SK-N-SH (cell line): ENCODE data around the gene ERC1. TPM values are rescaled to one million over a fixed set of nuclear protein-coding genes. Genes with fewer than 3 reads are reported as not detected.

Experiments used
- CTCF ChIA-PET: fragments of 300-600, 350-600 bp; formaldehyde crosslinking; extraction: SDS; loops from one replicate; lab custom pipeline; 2021; lab: Yijun Ruan, JAX
- POLR2A ChIA-PET: fragments of 350-600 bp; sonication (Branson Sonifier 250); formaldehyde crosslinking; extraction: SDS; loops from one replicate; lab custom pipeline; 2020; ENCODE audit warnings: antibody characterized with exemption, inconsistent platforms; lab: Yijun Ruan, JAX
- DNase-seq: peaks from one replicate; pipeline ENCODE4 v3.0.0; 2012
- H2AFZ ChIP-seq: fragments of 200-600 bp; sonication (generic); 2 replicates; pipeline ENCODE4 v1.8.1; 2016; ENCODE audit warnings: antibody characterized with exemption, mild to moderate bottlenecking, low read depth
- H3F3A ChIP-seq: fragments of 200-600 bp; sonication (generic); replicated peaks from 2 replicates; pipeline ENCODE3; 2016; ENCODE audit warnings: antibody characterized with exemption, mild to moderate bottlenecking; ENCODE audit not compliant: insufficient read depth
- H3K27ac ChIP-seq, 2 experiments: fragments of 200-500 bp in 1 of 2; fragments of 200-600 bp in 1 of 2; sonication (Bioruptor generic) in 1 of 2; sonication (generic), shearing (Covaris generic) in 1 of 2; 2 replicates each; pipeline versions ENCODE4 v1.5.1 to v1.6.1; 2014 to 2016; ENCODE audit warnings: low read depth in 2 of 2, inconsistent platforms in 1 of 2, low read length in 1 of 2, mild to moderate bottlenecking in 1 of 2, mixed read lengths in 1 of 2
- H3K27me3 ChIP-seq: fragments of 200-600 bp; sonication (generic), shearing (Covaris generic); 2 replicates; pipeline ENCODE4 v1.6.1; 2016; ENCODE audit warnings: mixed run types; ENCODE audit not compliant: insufficient read depth
- H3K36me3 ChIP-seq, 2 experiments: fragments of 200-500 bp in 1 of 2; fragments of 200-600 bp in 1 of 2; sonication (Bioruptor generic) in 1 of 2; sonication (generic) in 1 of 2; replicated peaks in 1 of 2; 2 replicates each; pipeline versions ENCODE3 to v1.5.1; 2014 to 2016; ENCODE audit warnings: low read length in 1 of 2, mild to moderate bottlenecking in 1 of 2; ENCODE audit not compliant: insufficient read depth in 2 of 2, control insufficient read depth in 1 of 2
- H3K4me1 ChIP-seq, 2 experiments: fragments of 200-500 bp in 1 of 2; fragments of 200-600 bp in 1 of 2; sonication (Bioruptor generic) in 1 of 2; sonication (generic), shearing (Covaris generic) in 1 of 2; 2 replicates each; pipeline versions ENCODE4 v1.5.1 to v1.6.1; 2014 to 2016; ENCODE audit warnings: low read depth in 1 of 2, low read length in 1 of 2, mixed run types in 1 of 2; ENCODE audit not compliant: insufficient read depth in 2 of 2, control insufficient read depth in 1 of 2
- H3K4me2 ChIP-seq: fragments of 200-600 bp; sonication (generic), shearing (Covaris generic); 2 replicates; pipeline ENCODE4 v1.6.1; 2017; ENCODE audit warnings: mixed run types
- H3K4me3 ChIP-seq, 2 experiments: fragments of 200-500 bp in 1 of 2; fragments of 200-600 bp in 1 of 2; sonication (Bioruptor generic) in 1 of 2; sonication (generic), shearing (Covaris generic) in 1 of 2; 2 replicates each; pipeline versions ENCODE4 v1.5.1 to v1.8.1; 2014 to 2016; ENCODE audit warnings: low read depth in 2 of 2, inconsistent platforms in 1 of 2, low read length in 1 of 2, mild to moderate bottlenecking in 1 of 2, mixed read lengths in 1 of 2, moderate library complexity in 1 of 2
- H3K79me2 ChIP-seq: fragments of 200-600 bp; sonication (generic); 2 replicates; pipeline ENCODE4 v1.8.1; 2017; ENCODE audit warnings: mild to moderate bottlenecking; ENCODE audit not compliant: insufficient read depth
- H3K9ac ChIP-seq: fragments of 200-600 bp; sonication (generic); 2 replicates; pipeline ENCODE4 v1.6.1; 2017; ENCODE audit warnings: mixed run types
- H3K9me2 ChIP-seq: fragments of 200-600 bp; sonication (generic); 2 replicates; pipeline ENCODE4 v1.6.1; 2017; ENCODE audit warnings: mixed run types
- H3K9me3 ChIP-seq: fragments of 200-600 bp; sonication (generic); 2 replicates; pipeline ENCODE4 v1.6.1; 2017; ENCODE audit warnings: mixed run types, mild to moderate bottlenecking, moderate library complexity
- H4K20me1 ChIP-seq: fragments of 200-600 bp; sonication (generic); 2 replicates; pipeline ENCODE4 v1.6.1; 2017; ENCODE audit warnings: mild to moderate bottlenecking, mixed run types; ENCODE audit not compliant: insufficient read depth
- CHD2 ChIP-seq: fragments of 150-350 bp; IDR thresholded peaks from 2 replicates; pipeline ENCODE4 v1.6.1; 2018; ENCODE audit warnings: low read length; ENCODE audit not compliant: partially characterized antibody
- CTCF ChIP-seq: fragments of 200-600 bp; sonication (generic); IDR thresholded peaks from 2 replicates; pipeline ENCODE4 v1.6.1; 2017; ENCODE audit warnings: antibody characterized with exemption, mild to moderate bottlenecking, moderate library complexity
- EP300 ChIP-seq, 2 experiments: IDR thresholded peaks; 2 replicates each; pipeline versions ENCODE4 v1.4.0 to v1.6.1; 2012; ENCODE audit warnings: borderline replicate concordance in 1 of 2, low read depth in 1 of 2, low read length in 1 of 2
- EZH2phosphoT487 ChIP-seq: fragments of 200-600 bp; sonication (generic); IDR thresholded peaks from 2 replicates; pipeline ENCODE4 v1.6.1; 2017; ENCODE audit warnings: low read depth, mixed run types, mild to moderate bottlenecking, antibody characterized with exemption, moderate library complexity, borderline replicate concordance
- FOXM1 ChIP-seq: IDR thresholded peaks from 2 replicates; pipeline ENCODE4 v1.4.0; 2012; ENCODE audit warnings: low read depth, mild to moderate bottlenecking
- GABPA ChIP-seq: IDR thresholded peaks from 2 replicates; pipeline ENCODE4 v1.4.0; 2012; ENCODE audit warnings: low read depth, mild to moderate bottlenecking
- GATA2 ChIP-seq: sonication (generic); formaldehyde crosslinking; IDR thresholded peaks from 2 replicates; pipeline ENCODE4 v1.5.0; 2020; ENCODE audit warnings: mild to moderate bottlenecking, missing genetic modification reagents
- IRF3 ChIP-seq: fragments of 150-350 bp; IDR thresholded peaks from 2 replicates; pipeline ENCODE4 v1.6.1; 2016; ENCODE audit warnings: mild to moderate bottlenecking, low read depth, low read length
- JUND ChIP-seq: IDR thresholded peaks from 2 replicates; pipeline ENCODE4 v1.4.0; 2012
- MEF2A ChIP-seq: IDR thresholded peaks from 2 replicates; pipeline ENCODE4 v1.4.0; 2012; ENCODE audit warnings: low read depth, borderline replicate concordance
- MXI1 ChIP-seq: IDR thresholded peaks from 2 replicates; pipeline ENCODE4 v1.6.1; 2012; ENCODE audit warnings: mild to moderate bottlenecking, low read depth, low read length, improper control_type of control experiment
- NFIC ChIP-seq: IDR thresholded peaks from 2 replicates; pipeline ENCODE4 v1.4.0; 2012; ENCODE audit warnings: borderline replicate concordance
- NRF1 ChIP-seq: IDR thresholded peaks from 2 replicates; pipeline ENCODE4 v1.6.1; 2012; ENCODE audit warnings: low read depth, mild to moderate bottlenecking, low read length
- POLR2AphosphoS5 ChIP-seq: IDR thresholded peaks from 2 replicates; pipeline ENCODE4 v1.6.1; 2012; ENCODE audit warnings: low read depth, low read length
- RAD21 ChIP-seq: IDR thresholded peaks from 2 replicates; pipeline ENCODE4 v1.6.1; 2012; ENCODE audit warnings: mild to moderate bottlenecking, low read length
- RCOR1 ChIP-seq: fragments of 150-350 bp; IDR thresholded peaks from 2 replicates; pipeline ENCODE4 v1.6.1; 2017; ENCODE audit warnings: antibody characterized with exemption, low read length
- RFX5 ChIP-seq: IDR thresholded peaks from 2 replicates; pipeline ENCODE4 v1.6.1; 2012; ENCODE audit warnings: mild to moderate bottlenecking, improper control_type of control experiment, low read length
- RXRA ChIP-seq: IDR thresholded peaks from 2 replicates; pipeline ENCODE4 v1.4.0; 2012; ENCODE audit warnings: low read depth, mild to moderate bottlenecking, borderline replicate concordance
- SIN3A ChIP-seq: IDR thresholded peaks from 2 replicates; pipeline ENCODE4 v1.6.1; 2012; ENCODE audit warnings: low read depth, mild to moderate bottlenecking, low read length, moderate library complexity, borderline replicate concordance
- TAF1 ChIP-seq: IDR thresholded peaks from 2 replicates; pipeline ENCODE4 v1.6.1; 2012; ENCODE audit warnings: low read depth, mild to moderate bottlenecking, low read length, moderate library complexity, borderline replicate concordance
- TEAD4 ChIP-seq: IDR thresholded peaks from 2 replicates; pipeline ENCODE4 v1.4.0; 2012; ENCODE audit warnings: mild to moderate bottlenecking, borderline replicate concordance; ENCODE audit not compliant: insufficient read depth
- USF2 ChIP-seq: fragments of 150-350 bp; IDR thresholded peaks from 2 replicates; pipeline ENCODE4 v1.6.1; 2017; ENCODE audit warnings: antibody characterized with exemption, low read length, low read depth, borderline replicate concordance
- YY1 ChIP-seq: IDR thresholded peaks from 2 replicates; pipeline ENCODE4 v1.4.0; 2012; ENCODE audit warnings: low read depth, mild to moderate bottlenecking
- whole genome bisulfite sequencing: methylation state at CpG from one replicate; pipeline ENCODE4 v1.1.6; 2017; ENCODE audit warnings: low lambda C conversion rate; 5-methylcytosine and 5-hydroxymethylcytosine counted together
- polyA plus RNA-seq, 3 experiments: library from polyadenylated mRNA; depleted of rRNA; stranded (reverse); fragments of >200 nt; gene quantifications; 2 replicates each; pipeline ENCODE4 v1.2.3, GENCODE V29; 2012

ERC1 gene
- polyA plus RNA-seq, 1 of the 3 experiments (the other 2 are of a cell fraction) = 7.5 TPM

GRCh38 chr12:1435456-1435855 is 444.4 kb downstream of the ERC1 start:
- Histone ChIP-seq H3K36me3 (no peaks in the 10 kb centered on the region), H3K27ac (no peak overlapping the region), H3K9me3 (no peaks in the 10 kb centered on the region), H4K20me1 (no peaks in the 10 kb centered on the region), H2AFZ (no peak overlapping the region), H3F3A (no peaks in the 10 kb centered on the region), H3K27me3 (no peaks in the 10 kb centered on the region), H3K4me2 (no peak overlapping the region), H3K4me3 (no peak overlapping the region), H3K4me1 (peaks cover 0 to 13% of the 10 kb centered on the region in 2 experiments; a peak in 2 of 4 replicates), H3K9me2 (no peaks in the 10 kb centered on the region), H3K79me2 (no peaks in the 10 kb centered on the region), H3K9ac (no peak overlapping the region)
- WGBS = 73% methylated on average over 3 of the region's 3 CpGs
- TF ChIP-seq NFIC (no peak), USF2 (no peak), RFX5 (no peak), CTCF (no peak), EZH2phosphoT487 (no peak), POLR2AphosphoS5 (no peak), EP300 (IDR thresholded peaks at IDR 0.05; ENCODE audit: borderline replicate concordance in 1 of 2, low read depth in 1 of 2, low read length in 1 of 2) (no peak), CHD2 (no peak), RCOR1 (no peak), JUND (no peak), NRF1 (no peak), RAD21 (no peak), MEF2A (no peak), TEAD4 (no peak), SIN3A (no peak), FOXM1 (no peak)
- DNase-seq = no peak
- CTCF ChIA-PET = interaction anchor here (0.7 kb wide), 1 partner anchor 12 kb away, joined by 3 read pairs; no protein-coding TSS in a partner anchor
- POLR2A ChIA-PET = interaction anchor here (0.6 to 0.7 kb wide), 2 partner anchors 9 to 79 kb away, joined by 3 to 4 read pairs; no protein-coding TSS in a partner anchor

GRCh38 chr12:1436015-1436414 is 445.0 kb downstream of the ERC1 start:
- H3K79me2 ChIP-seq = no peaks in the 10 kb centered on the region
- H4K20me1 ChIP-seq = no peaks in the 10 kb centered on the region
- no peak overlapping the region for H3K27ac ChIP-seq
- no peaks in the 10 kb centered on the region for H3K9me3 ChIP-seq
- CTCF ChIA-PET = interaction anchor here (0.7 kb wide), 1 partner anchor 12 kb away, joined by 3 read pairs; no protein-coding TSS in a partner anchor
- no peak for DNase-seq
- 95% methylated on average over 6 of the region's 6 CpGs for WGBS
- H3K4me2 ChIP-seq = no peak overlapping the region
- no peaks in the 10 kb centered on the region for H3K36me3 ChIP-seq
- no peak overlapping the region for H3K9ac ChIP-seq
- H3K9me2 ChIP-seq = no peaks in the 10 kb centered on the region
- no peaks in the 10 kb centered on the region for H3F3A ChIP-seq
- POLR2A ChIA-PET = interaction anchor here (0.6 to 0.7 kb wide), 2 partner anchors 9 to 79 kb away, joined by 3 to 4 read pairs; no protein-coding TSS in a partner anchor
- H3K4me1 ChIP-seq = peaks cover 0 to 13% of the 10 kb centered on the region in 2 experiments; a peak in 2 of 4 replicates
- H2AFZ ChIP-seq = no peak overlapping the region
- no peak overlapping the region for H3K4me3 ChIP-seq
- no peaks in the 10 kb centered on the region for H3K27me3 ChIP-seq
- no peak for TF ChIP-seq GABPA
- no peak for TF ChIP-seq RCOR1
- no peak for TF ChIP-seq TAF1
- TF ChIP-seq FOXM1 = no peak
- TF ChIP-seq TEAD4 = no peak
- TF ChIP-seq JUND = no peak
- no peak for TF ChIP-seq EP300 (IDR thresholded peaks at IDR 0.05; ENCODE audit: borderline replicate concordance in 1 of 2, low read depth in 1 of 2, low read length in 1 of 2)
- no peak for TF ChIP-seq YY1
- TF ChIP-seq MXI1 = no peak
- TF ChIP-seq GATA2 (CRISPR knock-in tag) = no peak
- TF ChIP-seq CTCF = no peak
- TF ChIP-seq IRF3 = no peak
- TF ChIP-seq RXRA = no peak
- TF ChIP-seq NRF1 = no peak
